DND-41 (cell line): ENCODE measurements around the gene TRANK1.

Source experiments
- ATAC-seq: fragments of 200-7000 bp; cut with Tn5 transposase; 3 replicates; pipeline ENCODE4 v1.9.1; 2021; ENCODE audit warnings: low read depth; ENCODE audit not compliant: insufficient read depth
- DNase-seq: peaks from one replicate; pipeline ENCODE4 v3.0.0-alpha.2; 2020
- H2AFZ ChIP-seq: 2 replicates; pipeline ENCODE4 v1.6.0; 2012; ENCODE audit warnings: low read depth, low read length
- H3K27ac ChIP-seq: 2 replicates; pipeline ENCODE4 v1.5.1; 2012; ENCODE audit warnings: low read length, inconsistent platforms
- H3K27me3 ChIP-seq: fragments of 200-600 bp; sonication (generic); 2 replicates; pipeline ENCODE4 v1.6.0; 2012; ENCODE audit warnings: low read length, mild to moderate bottlenecking, inconsistent platforms; ENCODE audit not compliant: insufficient read depth, poor library complexity
- H3K36me3 ChIP-seq: 2 replicates; pipeline ENCODE4 v1.5.1; 2012; ENCODE audit warnings: low read length, inconsistent platforms; ENCODE audit not compliant: insufficient read depth
- H3K4me1 ChIP-seq: 2 replicates; pipeline ENCODE4 v1.5.1; 2012; ENCODE audit warnings: mild to moderate bottlenecking, low read length; ENCODE audit not compliant: insufficient read depth
- H3K4me2 ChIP-seq: 2 replicates; pipeline ENCODE4 v1.6.0; 2012; ENCODE audit warnings: mild to moderate bottlenecking, moderate library complexity, low read length, inconsistent platforms; ENCODE audit not compliant: insufficient read depth
- H3K4me3 ChIP-seq, 2 experiments: fragments of 200-600 bp in 1 of 2; shearing (Covaris generic) in 1 of 2; 2 replicates each; pipeline ENCODE4 v1.5.1; 2012 to 2016; ENCODE audit warnings: inconsistent platforms in 2 of 2, low read length in 2 of 2, mild to moderate bottlenecking in 2 of 2, low read depth in 1 of 2, moderate library complexity in 1 of 2
- H3K79me2 ChIP-seq: 2 replicates; pipeline ENCODE4 v1.6.0; 2012; ENCODE audit warnings: low read length, inconsistent platforms; ENCODE audit not compliant: insufficient read depth
- H3K9ac ChIP-seq: 2 replicates; pipeline ENCODE4 v1.6.0; 2012; ENCODE audit warnings: low read depth, mild to moderate bottlenecking, inconsistent platforms, low read length, moderate library complexity
- H3K9me3 ChIP-seq: 2 replicates; pipeline ENCODE4 v1.5.1; 2012; ENCODE audit warnings: low read length, moderate library complexity, mild to moderate bottlenecking, inconsistent platforms; ENCODE audit not compliant: insufficient read depth, severe bottlenecking
- H4K20me1 ChIP-seq: 2 replicates; pipeline ENCODE4 v1.6.0; 2012; ENCODE audit warnings: low read length; ENCODE audit not compliant: insufficient read depth
- EZH2 ChIP-seq: IDR thresholded peaks from 3 replicates; pipeline ENCODE4 v1.6.1; 2012; ENCODE audit warnings: borderline replicate concordance, low read depth, mild to moderate bottlenecking, moderate library complexity, low read length, inconsistent platforms; ENCODE audit not compliant: severe bottlenecking
- TF ChIP-seq, protein P1 (sequence below): IDR thresholded peaks from 2 replicates; pipeline ENCODE4 v1.5.1; 2012; ENCODE audit warnings: borderline replicate concordance, low read length, moderate library complexity, mild to moderate bottlenecking; ENCODE audit not compliant: poor library complexity, severe bottlenecking; ENCODE audit errors: extremely low read depth

TRANK1 gene

GRCh38 chr3:36850743-36851142 is 94.1 kb downstream of the TRANK1 start:
- no peaks in the 10 kb centered on the region for H3K4me1 ChIP-seq
- H3K27me3 ChIP-seq, result no peaks in the 10 kb centered on the region
- H3K27ac ChIP-seq, result no peak overlapping the region
- H3K79me2 ChIP-seq, result no peaks in the 10 kb centered on the region
- H4K20me1 ChIP-seq, result no peaks in the 10 kb centered on the region
- ATAC-seq (no peak), DNase-seq (no peak)
- H3K36me3 ChIP-seq, result peaks cover 46% of the 10 kb centered on the region
- H3K4me2 ChIP-seq, result no peak overlapping the region
- TF ChIP-seq, protein P1, sequence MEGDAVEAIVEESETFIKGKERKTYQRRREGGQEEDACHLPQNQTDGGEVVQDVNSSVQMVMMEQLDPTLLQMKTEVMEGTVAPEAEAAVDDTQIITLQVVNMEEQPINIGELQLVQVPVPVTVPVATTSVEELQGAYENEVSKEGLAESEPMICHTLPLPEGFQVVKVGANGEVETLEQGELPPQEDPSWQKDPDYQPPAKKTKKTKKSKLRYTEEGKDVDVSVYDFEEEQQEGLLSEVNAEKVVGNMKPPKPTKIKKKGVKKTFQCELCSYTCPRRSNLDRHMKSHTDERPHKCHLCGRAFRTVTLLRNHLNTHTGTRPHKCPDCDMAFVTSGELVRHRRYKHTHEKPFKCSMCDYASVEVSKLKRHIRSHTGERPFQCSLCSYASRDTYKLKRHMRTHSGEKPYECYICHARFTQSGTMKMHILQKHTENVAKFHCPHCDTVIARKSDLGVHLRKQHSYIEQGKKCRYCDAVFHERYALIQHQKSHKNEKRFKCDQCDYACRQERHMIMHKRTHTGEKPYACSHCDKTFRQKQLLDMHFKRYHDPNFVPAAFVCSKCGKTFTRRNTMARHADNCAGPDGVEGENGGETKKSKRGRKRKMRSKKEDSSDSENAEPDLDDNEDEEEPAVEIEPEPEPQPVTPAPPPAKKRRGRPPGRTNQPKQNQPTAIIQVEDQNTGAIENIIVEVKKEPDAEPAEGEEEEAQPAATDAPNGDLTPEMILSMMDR, result no peak
- TF ChIP-seq EZH2, result no peak
- no peak overlapping the region for H3K4me3 ChIP-seq
- no peak overlapping the region for H2AFZ ChIP-seq
- no peak overlapping the region for H3K9ac ChIP-seq
- H3K9me3 ChIP-seq, result no peaks in the 10 kb centered on the region

- DNase-seq, result no peak
- peaks cover 59% of the 10 kb centered on the region for H3K36me3 ChIP-seq
- H3K9me3 ChIP-seq, result peaks cover 3% of the 10 kb centered on the region
- no peak overlapping the region for H3K4me3 ChIP-seq
- H3K27ac ChIP-seq, result no peak overlapping the region
- no peak overlapping the region for H3K9ac ChIP-seq
- no peak for ATAC-seq
- peaks cover 31% of the 10 kb centered on the region for H3K4me1 ChIP-seq
- no peak overlapping the region for H2AFZ ChIP-seq
- no peaks in the 10 kb centered on the region for H4K20me1 ChIP-seq
- H3K79me2 ChIP-seq, result no peaks in the 10 kb centered on the region
- TF ChIP-seq, protein P1, result no peak
- no peak for TF ChIP-seq EZH2
- H3K4me2 ChIP-seq, result no peak overlapping the region
- no peaks in the 10 kb centered on the region for H3K27me3 ChIP-seq
Measured at GRCh38 chr3:36846406-36846805, 98.4 kb downstream of the TRANK1 start.

- 0 out of 2 replicates have a peak overlapping the region, but pooled peaks have one; percentile 27 for H2AFZ ChIP-seq
- peaks cover 8% of the 10 kb centered on the region for H3K9me3 ChIP-seq
- no peak for TF ChIP-seq EZH2
- TF ChIP-seq, protein P1, result peak; percentile 85
- H4K20me1 ChIP-seq, result no peaks in the 10 kb centered on the region
- H3K27me3 ChIP-seq, result no peaks in the 10 kb centered on the region
- H3K4me2 ChIP-seq, result peak overlapping the region; percentile 24; the same call in 1 of the 2 replicates
- peaks cover 58% of the 10 kb centered on the region for H3K36me3 ChIP-seq
- DNase-seq (peak; percentile 68), ATAC-seq (peak; percentile 84)
- no peak overlapping the region for H3K9ac ChIP-seq
- H3K79me2 ChIP-seq, result no peaks in the 10 kb centered on the region
- H3K27ac ChIP-seq, result peak overlapping the region; percentile 67
- H3K4me1 ChIP-seq, result peaks cover 57% of the 10 kb centered on the region
- H3K4me3 ChIP-seq, result no peak overlapping the region
Measured at GRCh38 chr3:36843065-36844051, 101.5 kb downstream of the TRANK1 start.
